ENCODE data around the gene IER5. TPM values are rescaled to one million over a fixed set of nuclear protein-coding genes. Genes with fewer than 3 reads are reported as not detected.
A peak's percentile ranks its signal among the peaks of the same experiment; 100 is the strongest.

IER5 gene
- total RNA-seq, 2 donors from 2014 or later = 71.8 to 72.2 TPM

DNA sequence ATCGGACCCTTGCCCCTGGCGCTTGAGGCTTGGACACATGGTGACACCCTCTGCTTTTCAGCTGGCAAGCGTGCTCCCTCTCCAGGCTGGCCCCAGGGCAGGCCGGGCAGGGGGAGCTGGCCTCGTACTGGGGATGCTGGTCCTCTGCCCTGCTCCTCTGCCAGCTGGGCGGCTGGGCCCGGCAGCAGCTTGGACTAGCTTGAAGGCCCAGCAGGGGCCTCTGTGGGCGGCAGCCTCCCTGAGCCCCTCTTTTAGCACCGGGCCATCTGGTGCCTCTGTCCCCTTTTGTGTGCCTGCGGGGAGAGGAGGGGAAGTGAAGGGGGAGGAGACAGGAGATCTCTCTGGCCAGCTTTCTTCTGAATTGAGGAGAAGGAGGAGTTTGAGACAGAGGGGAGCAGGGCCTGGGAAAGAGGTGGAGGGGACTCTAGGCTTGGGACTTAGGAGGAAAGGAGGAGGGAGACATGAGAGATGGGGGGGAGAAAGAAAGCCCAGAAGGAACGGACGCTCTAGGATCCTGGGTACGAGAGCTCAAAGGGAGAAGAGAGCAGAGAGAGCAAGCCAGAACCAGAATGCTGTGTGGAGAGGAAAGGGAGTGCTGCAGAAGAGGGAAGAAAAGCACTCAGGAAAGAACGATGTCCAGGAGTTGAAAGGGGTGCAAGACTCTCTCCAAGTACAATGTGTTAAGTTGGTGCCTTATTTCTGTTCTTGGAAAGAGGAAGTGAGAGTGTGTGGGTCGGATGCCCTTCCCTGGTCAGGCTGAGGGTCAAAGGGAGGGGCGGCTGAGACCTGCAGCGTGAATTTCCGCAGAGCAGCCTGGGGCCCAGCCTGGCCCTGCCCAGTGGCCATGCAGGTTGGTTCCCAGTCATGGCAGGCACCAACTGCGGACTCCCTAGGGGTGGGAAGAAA, 40.3 kb downstream of the IER5 start:
- Mint-ChIP-seq H3K9me3 (no peaks in the 10 kb centered on the region), H3K4me1 (ENCODE audit: low read depth) (peaks cover 31% of the 10 kb centered on the region), H3K27ac (no peak overlapping the region), H3K4me3 (peak overlapping the region in 1 of 2 donors; percentile 9), H3K36me3 (ENCODE audit: insufficient read depth in 2 of 2) (no peaks in the 10 kb centered on the region), H3K27me3 (ENCODE audit: low read depth) (peaks cover 16% of the 10 kb centered on the region)
- ATAC-seq (replicated peaks in 1 of 2) (no peak), DNase-seq (no peak)

DNA sequence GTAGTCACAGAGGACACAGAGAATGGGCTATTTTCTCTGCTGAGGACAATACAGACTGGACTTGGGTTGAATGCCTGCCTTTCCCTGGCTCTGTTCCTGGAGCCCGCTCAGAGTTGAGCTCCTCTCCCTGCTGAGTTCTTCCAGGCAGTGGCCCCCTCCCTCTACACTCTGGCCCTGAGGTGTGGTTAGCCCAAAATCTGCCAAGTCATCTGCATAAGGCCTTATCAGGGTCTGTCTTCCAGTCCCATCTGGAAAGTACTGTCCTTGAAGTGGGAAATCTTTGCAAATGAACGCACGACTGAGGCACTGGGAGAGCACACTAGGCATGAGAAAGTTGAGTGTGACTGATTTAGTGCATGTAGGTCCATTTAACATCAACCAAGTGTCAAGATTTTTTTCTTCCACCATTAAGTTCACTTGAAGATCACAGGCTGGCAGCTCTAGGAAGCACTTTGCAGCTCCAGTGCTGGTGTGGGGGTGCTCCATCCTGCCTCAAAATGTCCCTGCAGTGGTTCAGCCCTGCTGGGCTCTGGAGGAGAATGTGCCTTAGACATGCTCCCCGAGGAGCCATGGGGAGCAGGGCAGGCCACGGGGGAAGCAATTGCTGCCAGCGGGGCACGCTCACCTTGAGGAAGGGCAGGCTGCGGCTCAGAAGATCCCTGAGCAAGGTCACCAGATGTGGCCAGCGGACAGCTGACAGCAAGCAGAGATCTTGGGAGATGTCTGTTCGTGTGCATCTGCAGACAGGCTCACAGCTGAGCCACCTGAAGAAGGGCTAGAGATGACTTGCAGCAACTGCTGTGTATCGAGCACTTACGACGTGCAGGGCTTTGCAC, 41.5 kb downstream of the IER5 start:
- Mint-ChIP-seq H3K4me3 (no peak overlapping the region), H3K4me1 (ENCODE audit: low read depth) (peaks cover 37% of the 10 kb centered on the region), H3K27ac (no peak overlapping the region), H3K9me3 (no peaks in the 10 kb centered on the region), H3K27me3 (ENCODE audit: low read depth) (peaks cover 16% of the 10 kb centered on the region), H3K36me3 (ENCODE audit: insufficient read depth in 2 of 2) (no peaks in the 10 kb centered on the region)
- no peak for DNase-seq
- no peak for ATAC-seq (replicated peaks in 1 of 2)

DNA sequence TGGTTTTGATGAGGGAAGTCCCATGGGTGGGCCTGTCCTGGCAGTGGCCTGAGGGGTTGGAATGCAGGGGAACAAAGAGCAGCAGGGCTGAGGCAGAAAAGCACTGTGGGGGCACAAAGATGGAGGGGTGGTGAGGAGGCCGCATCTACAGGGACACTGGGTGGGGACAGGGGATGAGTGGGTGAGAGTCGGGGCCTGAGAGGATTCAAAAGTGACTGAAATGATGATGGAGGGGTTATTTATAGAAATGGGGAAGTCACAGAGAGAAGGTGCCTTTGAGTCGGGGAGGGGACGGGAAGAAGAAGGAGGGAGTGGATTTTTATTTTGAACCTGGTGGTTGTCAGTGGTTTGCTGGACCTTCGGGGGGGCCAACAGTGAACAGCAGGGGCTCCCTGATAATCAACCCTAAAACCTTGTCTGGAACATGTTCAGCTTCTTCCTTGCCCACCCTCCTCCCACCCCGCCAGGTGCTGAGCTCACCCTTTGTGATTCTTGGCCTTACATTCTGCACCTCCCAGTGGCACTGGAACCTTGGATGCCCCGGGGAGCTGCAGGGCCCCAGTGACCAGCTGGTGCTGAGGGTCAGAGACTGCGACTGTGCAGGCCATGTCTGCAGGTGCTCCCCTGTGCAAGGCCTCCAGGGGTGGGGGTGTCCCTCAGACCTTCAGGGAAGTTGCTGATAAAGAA, 42.9 kb downstream of the IER5 start:
- H3K27me3 Mint-ChIP-seq (ENCODE audit: low read depth) = peaks cover 16% of the 10 kb centered on the region
- peaks cover 51% of the 10 kb centered on the region for H3K4me1 Mint-ChIP-seq (ENCODE audit: low read depth)
- DNase-seq (no peak), ATAC-seq (replicated peaks in 1 of 2) (no peak)
- no peak overlapping the region for H3K4me3 Mint-ChIP-seq
- no peak overlapping the region for H3K27ac Mint-ChIP-seq
- H3K36me3 Mint-ChIP-seq (ENCODE audit: insufficient read depth in 2 of 2) = no peaks in the 10 kb centered on the region
- no peaks in the 10 kb centered on the region for H3K9me3 Mint-ChIP-seq

DNA sequence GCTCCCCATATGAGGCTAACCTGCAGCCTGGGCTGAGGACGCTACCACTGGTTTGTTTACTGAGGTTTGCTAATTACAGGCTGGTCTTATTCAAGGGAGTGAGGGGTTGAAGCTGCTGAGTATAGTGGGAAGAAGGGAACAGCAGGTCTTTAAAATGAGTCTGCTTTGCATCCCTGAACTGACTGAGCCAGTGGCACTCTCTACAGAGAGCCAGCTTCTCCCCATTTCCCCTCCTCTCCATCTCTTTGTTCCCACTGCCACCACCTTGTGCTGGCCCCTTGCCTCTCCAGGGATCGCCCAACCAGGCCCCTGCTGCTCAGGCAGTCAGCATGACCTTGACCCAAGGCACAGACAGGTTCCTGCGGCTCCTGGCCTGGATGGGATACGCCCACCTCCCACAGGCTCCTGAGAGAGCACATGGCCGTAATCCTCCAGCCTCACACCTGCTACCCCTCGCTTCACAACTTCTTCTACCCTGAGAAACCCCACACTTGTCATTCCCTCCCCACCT, 45.0 kb downstream of the IER5 start:
- Mint-ChIP-seq H3K36me3 (ENCODE audit: insufficient read depth in 2 of 2) (no peaks in the 10 kb centered on the region), H3K4me3 (peak overlapping the region in 1 of 2 donors; percentile 89), H3K9me3 (no peaks in the 10 kb centered on the region), H3K27ac (no peak overlapping the region), H3K27me3 (ENCODE audit: low read depth) (peaks cover 16% of the 10 kb centered on the region), H3K4me1 (ENCODE audit: low read depth) (peaks cover 59% of the 10 kb centered on the region)
- ATAC-seq (replicated peaks in 1 of 2) (no peak), DNase-seq (no peak)

DNA sequence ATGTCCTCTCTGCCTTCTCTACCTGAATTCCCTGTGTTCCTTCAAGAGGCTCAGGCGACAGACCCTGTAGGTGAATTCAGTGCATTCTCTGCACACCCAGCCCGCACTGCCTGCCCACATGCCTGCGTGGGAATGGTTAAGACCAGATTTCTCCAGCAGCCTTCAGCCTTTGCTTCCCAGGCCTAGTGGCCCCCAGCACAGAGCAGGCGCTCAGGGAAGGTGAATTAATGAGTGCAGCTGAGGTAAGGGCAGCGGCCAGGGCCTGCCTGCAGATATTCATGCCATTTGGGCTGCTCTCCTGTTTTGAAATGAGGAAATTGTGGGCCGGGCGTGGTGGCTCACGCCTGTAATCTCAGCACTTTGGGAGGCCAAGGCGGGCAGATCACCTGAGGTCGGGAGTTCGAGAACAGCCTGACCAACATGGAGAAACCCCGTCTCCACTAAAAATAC, 45.5 kb downstream of the IER5 start:
- Mint-ChIP-seq H3K9me3 (no peaks in the 10 kb centered on the region), H3K27me3 (ENCODE audit: low read depth) (peaks cover 12% of the 10 kb centered on the region), H3K27ac (no peak overlapping the region), H3K4me3 (peak overlapping the region in 1 of 2 donors; percentile 89), H3K36me3 (ENCODE audit: insufficient read depth in 2 of 2) (no peaks in the 10 kb centered on the region), H3K4me1 (ENCODE audit: low read depth) (peaks cover 59% of the 10 kb centered on the region)
- ATAC-seq (replicated peaks in 1 of 2) (no peak), DNase-seq (no peak)

- H3K4me3 Mint-ChIP-seq = peak overlapping the region; percentile 71 to 89
- H3K9me3 Mint-ChIP-seq = no peaks in the 10 kb centered on the region
- H3K36me3 Mint-ChIP-seq (ENCODE audit: insufficient read depth in 2 of 2) = no peaks in the 10 kb centered on the region
- H3K27me3 Mint-ChIP-seq (ENCODE audit: low read depth) = peaks cover 7% of the 10 kb centered on the region
- peaks cover 61% of the 10 kb centered on the region for H3K4me1 Mint-ChIP-seq (ENCODE audit: low read depth)
- peak; percentile 77 for ATAC-seq (replicated peaks in 1 of 2)
- peak; percentile 58 to 72 for DNase-seq
- H3K27ac Mint-ChIP-seq = peak overlapping the region; percentile 72
Measured at GRCh38 chr1:181134543-181135436, 46.3 kb downstream of the IER5 start.

GRCh38 chr1:181135437-181135731, 46.9 kb downstream of the IER5 start:
- ATAC-seq (replicated peaks in 1 of 2) = peak; percentile 30 to 33
- H3K9me3 Mint-ChIP-seq = no peaks in the 10 kb centered on the region
- H3K4me1 Mint-ChIP-seq (ENCODE audit: low read depth) = peaks cover 67% of the 10 kb centered on the region
- DNase-seq = peak; percentile 35 to 45
- H3K27me3 Mint-ChIP-seq (ENCODE audit: low read depth) = peaks cover 1% of the 10 kb centered on the region
- H3K36me3 Mint-ChIP-seq (ENCODE audit: insufficient read depth in 2 of 2) = no peaks in the 10 kb centered on the region
- H3K27ac Mint-ChIP-seq = peak overlapping the region; percentile 72
- H3K4me3 Mint-ChIP-seq = peak overlapping the region; percentile 71 to 89

GRCh38 chr1:181135815-181136737, 47.6 kb downstream of the IER5 start:
- DNase-seq = no peak
- Mint-ChIP-seq H3K36me3 (ENCODE audit: insufficient read depth in 2 of 2) (no peaks in the 10 kb centered on the region), H3K27ac (peak overlapping the region; percentile 72), H3K4me3 (peak overlapping the region; percentile 71 to 89), H3K27me3 (ENCODE audit: low read depth) (no peaks in the 10 kb centered on the region), H3K4me1 (ENCODE audit: low read depth) (peaks cover 72% of the 10 kb centered on the region), H3K9me3 (no peaks in the 10 kb centered on the region)
- ATAC-seq (replicated peaks in 1 of 2) = peak; percentile 8 to 18

GRCh38 chr1:181136738-181137122, 48.2 kb downstream of the IER5 start:
- Mint-ChIP-seq H3K9me3 (no peaks in the 10 kb centered on the region), H3K36me3 (ENCODE audit: insufficient read depth in 2 of 2) (no peaks in the 10 kb centered on the region), H3K27me3 (ENCODE audit: low read depth) (no peaks in the 10 kb centered on the region), H3K4me1 (ENCODE audit: low read depth) (peaks cover 75% of the 10 kb centered on the region), H3K27ac (no peak overlapping the region), H3K4me3 (no peak overlapping the region)
- ATAC-seq (replicated peaks in 1 of 2) = no peak
- DNase-seq = no peak

DNA sequence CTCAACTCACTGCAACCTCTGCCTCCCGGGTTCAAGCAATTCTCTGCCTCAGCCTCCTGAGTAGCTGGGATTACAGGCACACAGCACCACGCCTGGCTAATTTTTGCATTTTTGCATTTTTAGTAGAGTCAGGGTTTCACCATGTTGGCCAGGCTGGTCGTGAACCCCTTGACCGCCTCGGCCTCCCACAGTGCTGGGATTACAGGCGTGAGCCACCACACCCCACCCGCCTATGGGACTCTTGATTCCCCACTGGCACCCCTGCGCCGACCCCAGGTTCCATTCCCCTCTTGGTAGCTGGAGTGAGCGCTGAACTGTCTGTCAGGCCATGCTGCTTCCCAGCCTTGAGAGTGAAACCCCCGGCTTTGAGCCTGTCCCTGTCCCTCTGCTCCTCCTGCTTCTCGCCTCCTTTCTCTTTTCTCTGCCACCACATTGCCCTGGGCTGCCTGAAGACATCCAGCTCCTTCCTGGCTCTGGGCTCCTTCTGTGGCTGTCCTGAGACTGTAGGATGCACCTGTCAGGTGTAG, 48.8 kb downstream of the IER5 start:
- H3K27ac Mint-ChIP-seq = no peak overlapping the region
- H3K4me3 Mint-ChIP-seq = no peak overlapping the region
- DNase-seq = no peak
- H3K4me1 Mint-ChIP-seq (ENCODE audit: low read depth) = peaks cover 80% of the 10 kb centered on the region
- no peaks in the 10 kb centered on the region for H3K36me3 Mint-ChIP-seq (ENCODE audit: insufficient read depth in 2 of 2)
- no peak for ATAC-seq (replicated peaks in 1 of 2)
- no peaks in the 10 kb centered on the region for H3K27me3 Mint-ChIP-seq (ENCODE audit: low read depth)
- no peaks in the 10 kb centered on the region for H3K9me3 Mint-ChIP-seq

DNA sequence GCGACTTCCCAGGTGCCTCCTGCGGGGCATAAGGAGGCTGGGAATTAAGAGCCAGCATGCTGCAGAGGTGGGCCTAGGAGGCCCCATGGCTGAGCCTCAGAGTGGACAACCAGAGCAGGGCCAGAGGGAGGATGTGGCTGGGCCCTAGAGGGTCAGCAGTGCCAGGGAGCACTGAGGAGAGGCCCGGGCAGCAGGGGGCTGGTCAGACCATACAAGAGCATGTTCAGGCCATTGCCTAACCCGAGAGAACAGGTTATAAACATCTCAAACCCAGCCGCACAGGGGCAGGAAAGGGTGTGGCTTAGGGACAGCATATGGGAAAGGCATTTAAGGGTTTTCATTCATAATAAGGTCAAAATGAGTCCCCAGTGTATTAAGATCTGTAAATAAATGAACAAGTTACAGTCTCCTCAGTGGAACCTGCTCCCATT, 51.1 kb downstream of the IER5 start:
- Mint-ChIP-seq H3K36me3 (ENCODE audit: insufficient read depth in 2 of 2) (no peaks in the 10 kb centered on the region), H3K4me3 (peak overlapping the region; percentile 16 to 77), H3K9me3 (no peaks in the 10 kb centered on the region), H3K4me1 (ENCODE audit: low read depth) (peaks cover 85% of the 10 kb centered on the region), H3K27ac (no peak overlapping the region), H3K27me3 (ENCODE audit: low read depth) (peaks cover 11% of the 10 kb centered on the region)
- ATAC-seq (replicated peaks in 1 of 2) (no peak), DNase-seq (no peak)
